Measurements from ENCODE around the gene IGF2BP2. TPM values are rescaled to one million over a fixed set of nuclear protein-coding genes. Genes with fewer than 3 reads are reported as not detected.

The IGF2BP2 gene
- total and polyA plus RNA-seq, 2 donors (not counting 1 experiment from before 2014, with no cell fraction given), result 0.01 TPM; not detected in 1

GRCh38 chr3:185789134-185789533 lies 35.7 kb downstream of the IGF2BP2 start:
- ATAC-seq (ENCODE audit: low read depth) (no peak), DNase-seq (no peak)
- no CpG with 5 or more reads among the region's 2 CpGs for whole genome bisulfite sequencing (ENCODE audit: insufficient coverage)
- no peaks in the 10 kb centered on the region for H4K20me1 ChIP-seq (ENCODE audit: control insufficient read depth, insufficient read depth, low read length, poor library complexity, severe bottlenecking)
- H3K4me3 ChIP-seq (ENCODE audit: control extremely low read depth in 1 of 5, extremely low read depth in 1 of 5, insufficient read depth in 1 of 5, low read depth in 2 of 5, low read length in 4 of 5), result no peak overlapping the region
- H3K79me2 ChIP-seq (ENCODE audit: control insufficient read depth, insufficient read depth, low read length), result no peaks in the 10 kb centered on the region
- peaks cover 29% of the 10 kb centered on the region for H3K27me3 Mint-ChIP-seq
- H3K4me2 ChIP-seq (replicated peaks; ENCODE audit: low read depth, low read length, poor library complexity, severe bottlenecking), result no peak overlapping the region
- peaks cover 0 to 3% (median 0%) of the 10 kb centered on the region in 3 donors for H3K9me3 ChIP-seq (ENCODE audit: control extremely low read depth in 1 of 3, control insufficient read depth in 2 of 3, insufficient read depth in 1 of 3, low read length in 2 of 3)
- no peaks in the 10 kb centered on the region for H3K36me3 ChIP-seq (replicated peaks in 1 of 2; ENCODE audit: control extremely low read depth in 1 of 2, control insufficient read depth in 1 of 2, extremely low read depth in 1 of 2, insufficient read depth in 2 of 2, low read length in 1 of 2)
- no peak overlapping the region for H3K27ac Mint-ChIP-seq
- H3K9me3 Mint-ChIP-seq (ENCODE audit: insufficient read depth), result no peaks in the 10 kb centered on the region
- no peak overlapping the region for H3K9ac ChIP-seq (ENCODE audit: low read length)
- TF ChIP-seq, protein P1, sequence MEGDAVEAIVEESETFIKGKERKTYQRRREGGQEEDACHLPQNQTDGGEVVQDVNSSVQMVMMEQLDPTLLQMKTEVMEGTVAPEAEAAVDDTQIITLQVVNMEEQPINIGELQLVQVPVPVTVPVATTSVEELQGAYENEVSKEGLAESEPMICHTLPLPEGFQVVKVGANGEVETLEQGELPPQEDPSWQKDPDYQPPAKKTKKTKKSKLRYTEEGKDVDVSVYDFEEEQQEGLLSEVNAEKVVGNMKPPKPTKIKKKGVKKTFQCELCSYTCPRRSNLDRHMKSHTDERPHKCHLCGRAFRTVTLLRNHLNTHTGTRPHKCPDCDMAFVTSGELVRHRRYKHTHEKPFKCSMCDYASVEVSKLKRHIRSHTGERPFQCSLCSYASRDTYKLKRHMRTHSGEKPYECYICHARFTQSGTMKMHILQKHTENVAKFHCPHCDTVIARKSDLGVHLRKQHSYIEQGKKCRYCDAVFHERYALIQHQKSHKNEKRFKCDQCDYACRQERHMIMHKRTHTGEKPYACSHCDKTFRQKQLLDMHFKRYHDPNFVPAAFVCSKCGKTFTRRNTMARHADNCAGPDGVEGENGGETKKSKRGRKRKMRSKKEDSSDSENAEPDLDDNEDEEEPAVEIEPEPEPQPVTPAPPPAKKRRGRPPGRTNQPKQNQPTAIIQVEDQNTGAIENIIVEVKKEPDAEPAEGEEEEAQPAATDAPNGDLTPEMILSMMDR (IDR thresholded peaks at IDR 0.05), result no peak
- no peak for TF ChIP-seq EZH2 (IDR thresholded peaks at IDR 0.05; ENCODE audit: borderline replicate concordance, insufficient read depth, low read depth, low read length, poor library complexity, severe bottlenecking)
- POLR2A ChIA-PET, result no interaction called here
- no peak overlapping the region for H2AFZ ChIP-seq (ENCODE audit: insufficient read depth, low read depth, low read length, poor library complexity, severe bottlenecking)
- H3K4me1 ChIP-seq (ENCODE audit: control insufficient read depth in 2 of 2, insufficient read depth in 2 of 2, low read length in 2 of 2), result no peaks in the 10 kb centered on the region
- no peak overlapping the region for H3K4me3 Mint-ChIP-seq
- intact Hi-C loops (cut with micrococcal nuclease), result no loop called here
- no peaks in the 10 kb centered on the region for H3K27me3 ChIP-seq (replicated peaks in 1 of 4; ENCODE audit: control extremely low read depth in 1 of 4, control insufficient read depth in 3 of 4, insufficient read depth in 4 of 4, low read length in 3 of 4)
- no peak overlapping the region for H3K27ac ChIP-seq (ENCODE audit: low read length in 2 of 2)
- H3K4me1 Mint-ChIP-seq, result no peaks in the 10 kb centered on the region
- CTCF ChIA-PET, result interaction anchor here (1.6 kb wide), 1 partner anchor 21 kb away, joined by 3 read pairs; no protein-coding TSS in a partner anchor

- ATAC-seq (ENCODE audit: low read depth) (no peak), DNase-seq (no peak)
- ChIA-PET CTCF (interaction anchor here (0.7 kb wide), 1 partner anchor 20 kb away, joined by 4 read pairs; no protein-coding TSS in a partner anchor), POLR2A (no interaction called here)
- no peaks in the 10 kb centered on the region for H4K20me1 ChIP-seq (ENCODE audit: control insufficient read depth, insufficient read depth, low read length, poor library complexity, severe bottlenecking)
- no peaks in the 10 kb centered on the region for H3K27me3 ChIP-seq (replicated peaks in 1 of 4; ENCODE audit: control extremely low read depth in 1 of 4, control insufficient read depth in 3 of 4, insufficient read depth in 4 of 4, low read length in 3 of 4)
- whole genome bisulfite sequencing (ENCODE audit: insufficient coverage), result no CpG with 5 or more reads among the region's 2 CpGs
- Mint-ChIP-seq H3K4me1 (no peaks in the 10 kb centered on the region), H3K27ac (no peak overlapping the region), H3K9me3 (ENCODE audit: insufficient read depth) (no peaks in the 10 kb centered on the region), H3K27me3 (peaks cover 29% of the 10 kb centered on the region), H3K4me3 (no peak overlapping the region)
- no peak overlapping the region for H3K4me3 ChIP-seq (ENCODE audit: control extremely low read depth in 1 of 5, extremely low read depth in 1 of 5, insufficient read depth in 1 of 5, low read depth in 2 of 5, low read length in 4 of 5)
- H3K79me2 ChIP-seq (ENCODE audit: control insufficient read depth, insufficient read depth, low read length), result no peaks in the 10 kb centered on the region
- TF ChIP-seq EZH2 (IDR thresholded peaks at IDR 0.05; ENCODE audit: borderline replicate concordance, insufficient read depth, low read depth, low read length, poor library complexity, severe bottlenecking), result no peak
- TF ChIP-seq, protein P1 (IDR thresholded peaks at IDR 0.05), result no peak
- no peaks in the 10 kb centered on the region for H3K36me3 ChIP-seq (replicated peaks in 1 of 2; ENCODE audit: control extremely low read depth in 1 of 2, control insufficient read depth in 1 of 2, extremely low read depth in 1 of 2, insufficient read depth in 2 of 2, low read length in 1 of 2)
- no peaks in the 10 kb centered on the region for H3K4me1 ChIP-seq (ENCODE audit: control insufficient read depth in 2 of 2, insufficient read depth in 2 of 2, low read length in 2 of 2)
- no peak overlapping the region for H3K9ac ChIP-seq (ENCODE audit: low read length)
- H2AFZ ChIP-seq (ENCODE audit: insufficient read depth, low read depth, low read length, poor library complexity, severe bottlenecking), result no peak overlapping the region
- no peaks in the 10 kb centered on the region for H3K9me3 ChIP-seq (ENCODE audit: control extremely low read depth in 1 of 3, control insufficient read depth in 2 of 3, insufficient read depth in 1 of 3, low read length in 2 of 3)
- intact Hi-C loops (cut with micrococcal nuclease), result no loop called here
- H3K27ac ChIP-seq (ENCODE audit: low read length in 2 of 2), result no peak overlapping the region
- H3K4me2 ChIP-seq (replicated peaks; ENCODE audit: low read depth, low read length, poor library complexity, severe bottlenecking), result no peak overlapping the region
Measured at GRCh38 chr3:185788292-185788691, 36.5 kb downstream of the IGF2BP2 start.
